HG03558 (cell line): ENCODE measurements around the gene GP1BA.

Experiments used
- ATAC-seq: cut with Tn5 transposase; IDR thresholded peaks from one replicate; pipeline ENCODE4 v1.9.1; 2021; ENCODE audit warnings: moderate number of reproducible peaks; ENCODE audit not compliant: unreplicated experiment; ENCODE audit errors: extremely low read depth

GP1BA gene

GRCh38 chr17:4936436-4936835 is 4.4 kb downstream of the GP1BA start:
- no peak for ATAC-seq

- ATAC-seq, result no peak
Observed at GRCh38 chr17:4937553-4937952, 5.5 kb downstream of the GP1BA start.

DNA sequence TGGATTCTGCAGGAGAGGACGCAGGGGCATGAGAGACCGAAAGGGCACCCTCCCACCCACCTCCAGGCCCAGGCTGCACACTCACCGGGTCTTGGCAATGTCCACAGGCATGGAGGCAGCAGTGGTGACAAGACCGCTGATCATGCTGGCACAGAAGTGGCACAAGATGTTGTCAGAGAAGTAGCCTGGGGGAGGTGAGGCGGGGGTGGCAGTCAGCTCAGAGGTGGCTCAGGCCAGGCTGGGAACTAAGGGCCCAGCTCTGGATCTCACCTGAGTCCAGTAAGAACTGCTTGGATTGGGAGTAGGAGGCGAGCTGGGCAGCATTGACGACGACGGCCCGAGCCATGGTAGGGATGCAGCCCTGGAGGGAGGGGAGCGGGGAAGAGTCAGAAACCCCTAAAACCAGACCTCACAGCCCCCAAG is 6.0 kb downstream of the GP1BA start:
- ATAC-seq, result no peak

DNA sequence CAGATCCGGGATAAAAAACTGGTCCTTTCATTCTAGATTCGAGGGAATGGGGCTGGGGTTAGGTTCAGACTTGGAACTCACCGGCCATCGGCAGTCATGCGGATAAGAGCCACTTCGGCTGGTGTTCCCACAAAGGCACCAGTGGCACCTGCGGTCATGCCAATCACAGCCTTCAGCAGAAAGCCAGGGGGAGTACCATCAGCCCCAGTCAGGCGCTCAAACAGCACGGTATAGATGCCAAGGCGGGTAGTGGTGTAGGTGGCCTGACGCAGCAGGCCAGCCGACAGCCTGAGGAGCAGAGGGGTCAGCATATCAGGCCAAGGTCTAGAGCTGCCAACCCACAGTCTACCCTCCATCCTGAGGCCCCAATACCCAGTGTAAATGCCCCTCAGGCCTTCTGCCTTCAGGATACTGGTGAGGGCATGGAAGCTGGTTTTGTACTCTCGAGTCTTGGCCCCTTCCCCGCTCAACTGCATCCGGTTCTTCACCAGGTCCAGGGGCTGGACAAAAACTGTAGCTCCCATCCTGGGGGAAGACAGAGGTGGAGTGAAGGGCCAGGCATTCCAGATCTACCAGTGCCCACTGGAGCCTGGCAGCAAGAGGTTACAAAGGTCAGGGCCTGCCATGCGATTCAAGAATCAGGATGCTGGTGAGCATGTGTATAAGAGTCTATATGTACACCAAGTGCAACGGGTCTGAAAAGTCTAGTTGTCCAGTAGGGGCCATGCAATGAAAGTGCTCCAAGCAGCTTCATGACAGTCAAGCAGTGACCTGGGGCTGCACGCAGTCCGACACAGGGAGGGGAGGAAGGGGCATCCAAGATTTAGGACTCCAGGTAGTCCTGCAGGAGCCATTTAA is 6.8 kb downstream of the GP1BA start:
- no peak for ATAC-seq

- ATAC-seq, result no peak
Observed at GRCh38 chr17:4939546-4939795, 7.4 kb downstream of the GP1BA start.

DNA sequence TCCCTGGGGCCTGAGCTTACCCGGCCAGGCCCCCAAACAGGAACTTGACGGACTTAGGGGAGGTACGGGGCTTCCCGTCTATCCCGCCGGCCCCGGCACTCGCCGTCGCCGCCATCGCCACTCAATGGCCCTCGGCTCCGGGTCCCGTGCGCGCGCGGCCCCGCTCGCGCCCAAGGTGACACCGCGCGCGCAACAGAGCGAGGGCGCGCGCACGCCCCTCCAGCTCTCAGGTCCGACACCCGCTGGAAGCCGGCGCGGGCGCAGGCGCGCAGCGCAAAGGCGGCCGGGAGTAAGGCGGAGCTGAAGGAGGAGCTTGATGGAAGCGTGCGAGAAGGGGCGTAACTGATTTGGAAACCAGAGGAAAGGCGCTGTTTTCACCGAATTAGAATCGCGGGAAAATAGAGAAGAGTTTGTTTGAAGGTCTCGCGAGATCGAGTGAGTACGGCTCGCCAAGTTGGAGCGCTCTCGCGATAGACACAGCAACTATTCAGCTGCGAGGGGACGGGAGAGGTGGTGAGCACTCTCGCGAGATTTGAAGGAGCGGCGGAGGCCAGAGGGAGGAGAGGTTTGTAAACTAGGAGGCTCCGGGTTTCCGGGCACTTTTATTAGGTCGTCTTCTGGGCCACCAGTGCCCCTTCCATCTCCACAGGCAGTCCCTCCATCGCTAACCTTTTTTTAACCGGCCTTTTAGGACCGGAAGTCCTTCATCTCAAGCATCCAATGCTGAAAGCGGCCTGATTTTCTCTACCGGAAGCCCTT is 7.9 kb downstream of the GP1BA start, which contains the start of the genes RNF167 and SLC25A11:
Gene RNF167, plus strand, starts transcription at position 473 of the 759 bp plus-strand sequence. CDS start 642 bp downstream, outside the sequence.
Gene SLC25A11, minus strand, starts transcription at position 251 of the 759 bp plus-strand sequence. Its CDS starts 136 bp downstream, at position 115.
- peak; percentile 44 for ATAC-seq

- ATAC-seq, result no peak
Observed at GRCh38 chr17:4940555-4941318, 8.7 kb downstream of the GP1BA start.

DNA sequence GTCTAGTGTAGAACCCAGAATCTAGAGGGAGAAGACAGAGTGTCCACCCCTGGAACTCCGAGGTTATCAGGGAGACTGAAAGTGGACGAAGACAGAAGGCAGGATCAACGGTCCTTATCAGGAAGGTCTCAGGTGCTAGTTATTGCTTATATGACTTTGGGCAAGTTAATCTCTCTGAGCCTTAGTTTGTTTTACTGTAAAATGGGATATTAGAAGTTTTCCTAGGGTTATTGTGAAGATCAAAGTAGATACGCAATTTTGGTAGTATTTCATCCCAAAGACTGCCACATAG is 9.2 kb downstream of the GP1BA start:
- no peak for ATAC-seq

DNA sequence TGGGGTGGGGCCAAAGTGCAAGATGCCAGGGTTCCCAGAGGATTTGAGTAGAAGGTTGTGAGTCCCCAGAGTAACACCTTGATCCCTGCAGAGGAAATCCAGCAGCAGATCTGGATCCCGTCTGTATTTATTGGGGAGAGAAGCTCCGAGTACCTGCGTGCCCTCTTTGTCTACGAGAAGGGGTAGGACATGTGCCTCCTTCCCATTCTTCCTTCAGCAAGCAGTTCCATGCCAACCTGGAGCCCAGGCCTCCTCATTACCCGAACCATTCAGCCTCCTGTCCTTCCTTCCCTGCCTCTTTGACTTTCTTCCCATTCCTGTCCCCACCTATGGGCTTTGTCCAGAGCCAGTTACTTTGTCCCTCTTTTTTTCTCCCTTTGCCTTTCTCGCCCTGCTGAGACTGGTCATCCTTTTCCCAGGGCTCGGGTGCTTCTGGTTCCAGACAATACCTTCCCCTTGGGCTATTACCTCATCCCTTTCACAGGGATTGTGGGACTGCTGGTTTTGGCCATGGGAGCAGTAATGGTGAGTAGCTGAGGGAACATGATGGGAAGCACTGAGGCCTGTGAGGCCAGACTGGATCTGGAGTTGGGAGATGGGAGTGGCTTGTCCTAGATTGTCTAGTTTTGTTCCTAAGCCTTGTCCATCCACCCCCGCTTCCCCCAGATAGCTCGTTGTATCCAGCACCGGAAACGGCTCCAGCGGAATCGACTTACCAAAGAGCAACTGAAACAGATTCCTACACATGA is 10.9 kb downstream of the GP1BA start:
- no peak for ATAC-seq

GRCh38 chr17:4944163-4944553 is 12.1 kb downstream of the GP1BA start:
- no peak for ATAC-seq

DNA sequence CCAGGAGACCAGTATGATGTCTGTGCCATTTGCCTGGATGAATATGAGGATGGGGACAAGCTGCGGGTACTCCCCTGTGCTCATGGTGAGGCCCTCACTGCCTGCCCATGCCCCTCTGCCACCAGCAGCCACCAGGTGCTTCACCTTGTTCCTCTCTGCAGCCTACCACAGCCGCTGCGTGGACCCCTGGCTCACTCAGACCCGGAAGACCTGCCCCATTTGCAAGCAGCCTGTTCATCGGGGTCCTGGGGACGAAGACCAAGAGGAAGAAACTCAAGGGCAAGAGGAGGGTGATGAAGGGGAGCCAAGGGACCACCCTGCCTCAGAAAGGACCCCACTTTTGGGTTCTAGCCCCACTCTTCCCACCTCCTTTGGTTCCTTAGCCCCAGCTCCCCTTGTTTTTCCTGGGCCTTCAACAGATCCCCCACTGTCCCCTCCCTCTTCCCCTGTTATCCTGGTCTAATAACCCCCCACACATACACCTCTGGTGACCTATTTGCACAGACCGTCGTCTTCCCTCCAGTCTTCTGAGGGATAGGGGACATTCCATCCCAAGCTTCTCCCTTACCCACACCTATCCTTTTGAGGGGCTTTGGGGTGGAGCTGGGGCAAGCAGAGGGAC is 12.6 kb downstream of the GP1BA start:
- no peak for ATAC-seq

GRCh38 chr17:4945176-4945943 is 13.3 kb downstream of the GP1BA start:
- ATAC-seq, result no peak

GRCh38 chr17:4945944-4946280 is 13.8 kb downstream of the GP1BA start:
- no peak for ATAC-seq

- ATAC-seq, result no peak
Observed at GRCh38 chr17:4946312-4946976, 14.4 kb downstream of the GP1BA start.

- ATAC-seq, result no peak
Observed at GRCh38 chr17:4947010-4947410, 14.9 kb downstream of the GP1BA start.

DNA sequence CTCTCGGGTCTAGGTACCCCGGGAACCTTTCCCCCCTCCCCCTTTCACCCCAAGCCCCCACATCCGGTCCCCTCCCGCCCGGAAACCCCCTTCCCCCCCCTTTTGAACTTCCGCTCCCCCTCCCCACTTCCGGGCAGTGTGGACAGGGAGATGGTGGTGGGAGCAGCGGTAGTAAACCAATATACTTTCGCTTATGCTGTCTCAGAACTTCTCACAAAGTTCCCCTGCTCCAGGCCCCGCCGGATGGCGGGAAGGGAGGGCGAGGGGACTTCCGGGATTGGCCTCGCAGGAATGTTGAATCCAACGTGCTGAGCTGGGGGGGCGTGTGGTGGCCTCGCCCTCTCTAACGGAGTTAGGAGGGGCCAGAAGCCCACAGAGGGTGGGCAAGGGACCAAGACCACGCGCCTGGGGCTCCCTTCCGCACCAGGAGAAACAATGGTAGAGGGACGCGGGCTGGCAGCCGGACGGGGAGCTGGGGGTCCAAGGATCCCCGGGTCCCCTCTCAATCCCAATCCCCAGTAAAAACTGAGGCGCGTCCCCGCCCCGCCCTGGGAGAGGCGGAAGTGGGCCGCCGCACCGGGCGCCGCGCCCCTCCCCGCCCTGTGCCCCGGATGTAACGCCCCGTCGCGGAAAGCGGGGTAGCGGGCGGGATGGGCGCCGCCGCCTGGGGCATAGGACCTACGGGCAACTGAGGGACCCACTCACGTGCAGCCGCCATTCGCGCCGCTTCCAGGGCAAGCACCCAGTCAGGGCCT is 15.5 kb downstream of the GP1BA start:
- no peak for ATAC-seq

GRCh38 chr17:4948166-4948930 is 16.3 kb downstream of the GP1BA start, which contains the start of gene PFN1:
TSS of gene PFN1 (minus strand) at chr17:4948530. CDS start at chr17:4948394, 136 bp downstream.
- ATAC-seq, result no peak
